ENCODE data around the gene ZMYND15. TPM values are rescaled to one million over a fixed set of nuclear protein-coding genes. Genes with fewer than 3 reads are reported as not detected.

The ZMYND15 gene
- total RNA-seq, 2 experiments from 2014 or later = 0.10 TPM; not detected in 1

- no peaks in the 10 kb centered on the region for H3K9me3 Mint-ChIP-seq
- no peaks in the 10 kb centered on the region for H3K36me3 Mint-ChIP-seq (ENCODE audit: low read depth)
- peaks cover 34% of the 10 kb centered on the region for H3K27me3 Mint-ChIP-seq
- H3K4me1 Mint-ChIP-seq = peaks cover 17% of the 10 kb centered on the region
- no peak overlapping the region for H3K27ac Mint-ChIP-seq
- DNase-seq = no peak
- ChIA-PET CTCF (no interaction called here), POLR2A (no interaction called here)
- no peak overlapping the region for H3K4me3 Mint-ChIP-seq
Measured at GRCh38 chr17:4751932-4752331, 12.3 kb downstream of the ZMYND15 start.

DNA sequence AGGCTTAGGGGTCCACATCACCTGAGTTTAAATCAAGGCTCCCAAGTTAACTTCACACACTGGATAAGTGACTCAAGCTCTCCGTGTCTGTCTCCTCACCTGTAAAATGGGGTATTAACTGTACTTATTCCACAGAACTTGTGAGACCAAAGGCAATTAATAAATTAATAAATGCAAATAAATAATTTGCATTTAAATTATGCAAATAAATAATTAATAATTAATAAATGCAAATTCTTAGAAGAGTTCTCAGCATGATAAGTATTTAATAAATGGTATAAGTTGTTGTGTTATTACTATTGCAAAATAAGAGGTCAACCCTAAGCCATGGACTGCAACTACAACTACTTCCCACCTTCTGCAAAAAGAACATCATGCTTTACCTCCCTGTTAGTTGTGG, 13.8 kb downstream of the ZMYND15 start:
- no peak for DNase-seq
- Mint-ChIP-seq H3K27ac (no peak overlapping the region), H3K4me3 (no peak overlapping the region), H3K36me3 (ENCODE audit: low read depth) (no peaks in the 10 kb centered on the region), H3K27me3 (peaks cover 39% of the 10 kb centered on the region), H3K4me1 (peaks cover 6% of the 10 kb centered on the region), H3K9me3 (no peaks in the 10 kb centered on the region)
- CTCF ChIA-PET = no interaction called here
- POLR2A ChIA-PET = no interaction called here

GRCh38 chr17:4759776-4760236, 20.2 kb downstream of the ZMYND15 start:
- ChIA-PET CTCF (no interaction called here), POLR2A (no interaction called here)
- DNase-seq = no peak
- Mint-ChIP-seq H3K4me1 (no peaks in the 10 kb centered on the region), H3K36me3 (ENCODE audit: low read depth) (no peaks in the 10 kb centered on the region), H3K4me3 (no peak overlapping the region), H3K9me3 (no peaks in the 10 kb centered on the region), H3K27me3 (peaks cover 29% of the 10 kb centered on the region), H3K27ac (no peak overlapping the region)

- Mint-ChIP-seq H3K9me3 (no peaks in the 10 kb centered on the region), H3K36me3 (ENCODE audit: low read depth) (no peaks in the 10 kb centered on the region), H3K4me3 (no peak overlapping the region), H3K4me1 (peaks cover 2% of the 10 kb centered on the region), H3K27ac (no peak overlapping the region), H3K27me3 (peaks cover 22% of the 10 kb centered on the region)
- no peak for DNase-seq
- ChIA-PET POLR2A (no interaction called here), CTCF (no interaction called here)
Measured at GRCh38 chr17:4764595-4764994, 25.0 kb downstream of the ZMYND15 start.

GRCh38 chr17:4766201-4766600, 26.6 kb downstream of the ZMYND15 start:
- CTCF ChIA-PET = no interaction called here
- H3K27me3 Mint-ChIP-seq = peaks cover 16% of the 10 kb centered on the region
- no peaks in the 10 kb centered on the region for H3K36me3 Mint-ChIP-seq (ENCODE audit: low read depth)
- peaks cover 12% of the 10 kb centered on the region for H3K4me1 Mint-ChIP-seq
- H3K27ac Mint-ChIP-seq = no peak overlapping the region
- POLR2A ChIA-PET = no interaction called here
- no peak for DNase-seq
- no peaks in the 10 kb centered on the region for H3K9me3 Mint-ChIP-seq
- no peak overlapping the region for H3K4me3 Mint-ChIP-seq

DNA sequence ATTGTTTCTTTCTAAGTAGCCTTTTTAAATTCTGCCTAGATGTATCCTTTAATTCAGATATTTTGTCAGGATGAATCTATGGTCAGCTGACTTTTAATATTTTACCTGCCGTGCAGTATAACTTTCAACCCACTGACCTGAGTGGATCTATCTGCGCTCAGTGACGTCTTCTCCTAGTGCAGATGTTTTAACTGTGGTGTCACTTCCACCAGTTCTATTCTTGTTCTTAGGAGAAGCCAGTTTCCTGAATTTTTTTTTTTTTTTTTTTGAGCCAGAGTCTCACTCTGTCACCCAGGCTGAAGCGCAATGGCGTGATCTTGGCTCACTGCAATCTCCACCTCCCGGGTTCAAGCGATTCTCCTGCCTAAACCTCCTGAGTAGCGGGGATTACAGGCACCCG, 27.1 kb downstream of the ZMYND15 start:
- H3K4me3 Mint-ChIP-seq = no peak overlapping the region
- DNase-seq = no peak
- CTCF ChIA-PET = no interaction called here
- POLR2A ChIA-PET = no interaction called here
- no peak overlapping the region for H3K27ac Mint-ChIP-seq
- H3K9me3 Mint-ChIP-seq = no peaks in the 10 kb centered on the region
- peaks cover 16% of the 10 kb centered on the region for H3K27me3 Mint-ChIP-seq
- peaks cover 17% of the 10 kb centered on the region for H3K4me1 Mint-ChIP-seq
- no peaks in the 10 kb centered on the region for H3K36me3 Mint-ChIP-seq (ENCODE audit: low read depth)

DNA sequence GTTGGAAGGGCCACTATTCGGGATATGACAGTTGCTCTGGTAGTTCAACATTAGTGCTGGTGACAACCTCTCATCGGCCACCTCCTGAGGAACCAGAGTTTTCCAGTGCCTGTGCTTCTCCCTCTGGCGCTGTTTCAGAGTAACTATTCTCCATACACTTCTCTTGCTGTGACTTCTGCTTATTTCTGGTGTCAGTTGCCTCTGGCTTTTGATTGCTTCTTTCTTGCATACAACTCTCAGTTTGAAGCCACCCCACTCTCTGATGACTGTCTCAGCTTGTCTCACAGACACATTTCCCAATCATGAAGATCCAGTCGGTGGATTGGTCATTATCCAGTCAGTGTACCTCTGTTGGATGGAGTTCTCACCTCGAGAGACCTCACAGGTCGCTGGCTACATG, 28.7 kb downstream of the ZMYND15 start:
- peaks cover 19% of the 10 kb centered on the region for H3K27me3 Mint-ChIP-seq
- H3K4me1 Mint-ChIP-seq = peaks cover 26% of the 10 kb centered on the region
- no peak for DNase-seq
- no peaks in the 10 kb centered on the region for H3K9me3 Mint-ChIP-seq
- no peak overlapping the region for H3K27ac Mint-ChIP-seq
- ChIA-PET CTCF (no interaction called here), POLR2A (no interaction called here)
- no peak overlapping the region for H3K4me3 Mint-ChIP-seq
- no peaks in the 10 kb centered on the region for H3K36me3 Mint-ChIP-seq (ENCODE audit: low read depth)

- Mint-ChIP-seq H3K9me3 (no peaks in the 10 kb centered on the region), H3K4me1 (peaks cover 28% of the 10 kb centered on the region), H3K27ac (no peak overlapping the region), H3K27me3 (peaks cover 20% of the 10 kb centered on the region), H3K36me3 (ENCODE audit: low read depth) (no peaks in the 10 kb centered on the region), H3K4me3 (no peak overlapping the region)
- CTCF ChIA-PET = interaction anchor here (0.7 kb wide), 1 partner anchor 114 kb away, joined by 4 read pairs; no protein-coding TSS in a partner anchor
- POLR2A ChIA-PET = no interaction called here
- DNase-seq = no peak
Measured at GRCh38 chr17:4769628-4770027, 30.0 kb downstream of the ZMYND15 start.

GRCh38 chr17:4771519-4772234, 32.0 kb downstream of the ZMYND15 start, which contains the start of gene TM4SF5:
Gene TM4SF5, plus strand, starts transcription at chr17:4771886. Its CDS starts 37 bp downstream, at chr17:4771923.
- Mint-ChIP-seq H3K27me3 (peaks cover 22% of the 10 kb centered on the region), H3K9me3 (no peaks in the 10 kb centered on the region), H3K4me3 (no peak within 1 kb of the TSS), H3K27ac (peak within 1 kb of the TSS; percentile 38), H3K36me3 (ENCODE audit: low read depth) (no peaks in the 10 kb centered on the region), H3K4me1 (peaks cover 28% of the 10 kb centered on the region)
- POLR2A ChIA-PET = interaction anchor here (0.8 to 2.0 kb wide), 3 partner anchors 15 to 62 kb away, joined by 3 to 9 read pairs (median 6); partner anchors contain the start of genes ARRB2 and VMO1
- CTCF ChIA-PET = interaction anchor here (0.8 to 2.3 kb wide), 4 partner anchors 16 to 61 kb away, joined by 3 to 18 read pairs (median 4); partner anchors contain the start of genes ARRB2 and GLTPD2
- peak; percentile 72 for DNase-seq

DNA sequence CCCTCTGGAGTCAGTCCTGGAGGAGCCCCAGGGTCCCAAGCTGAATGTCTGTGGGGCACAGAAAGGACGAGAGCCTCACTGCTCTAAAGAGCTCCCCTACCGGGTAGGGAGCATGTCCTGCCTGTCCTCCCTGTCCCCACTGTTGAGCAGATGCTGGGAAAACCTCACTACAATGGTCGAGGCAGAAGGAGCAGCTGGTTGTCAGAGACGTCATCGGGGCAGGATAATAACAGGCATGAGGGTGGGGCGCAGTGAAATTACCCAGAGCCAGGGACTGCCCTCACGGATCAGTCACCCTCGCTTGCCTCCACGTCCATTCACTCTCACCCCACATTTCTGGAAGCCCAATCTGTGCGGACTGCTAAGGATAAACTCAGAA, 32.6 kb downstream of the ZMYND15 start:
- Mint-ChIP-seq H3K4me3 (no peak overlapping the region), H3K9me3 (no peaks in the 10 kb centered on the region), H3K36me3 (ENCODE audit: low read depth) (no peaks in the 10 kb centered on the region), H3K27me3 (peaks cover 22% of the 10 kb centered on the region), H3K4me1 (peaks cover 28% of the 10 kb centered on the region), H3K27ac (no peak overlapping the region)
- ChIA-PET POLR2A (interaction anchor here (0.8 to 2.0 kb wide), 3 partner anchors 14 to 62 kb away, joined by 3 to 9 read pairs (median 6); partner anchors contain the start of genes ARRB2 and VMO1), CTCF (interaction anchor here (2.3 kb wide), 1 partner anchor 18 kb away, joined by 18 read pairs; the partner anchor contains the start of gene GLTPD2)
- DNase-seq = no peak

- POLR2A ChIA-PET = interaction anchor here (0.9 kb wide), 1 partner anchor 30 kb away, joined by 3 read pairs; no protein-coding TSS in a partner anchor
- no peak for DNase-seq
- Mint-ChIP-seq H3K4me3 (no peak overlapping the region), H3K9me3 (no peaks in the 10 kb centered on the region), H3K27ac (no peak overlapping the region), H3K36me3 (ENCODE audit: low read depth) (no peaks in the 10 kb centered on the region), H3K27me3 (peaks cover 42% of the 10 kb centered on the region), H3K4me1 (peaks cover 5% of the 10 kb centered on the region)
- CTCF ChIA-PET = interaction anchor here (0.8 to 2.1 kb wide), 2 partner anchors 9 to 12 kb away, joined by 5 to 7 read pairs; no protein-coding TSS in a partner anchor
Measured at GRCh38 chr17:4777969-4778760, 38.5 kb downstream of the ZMYND15 start.

DNA sequence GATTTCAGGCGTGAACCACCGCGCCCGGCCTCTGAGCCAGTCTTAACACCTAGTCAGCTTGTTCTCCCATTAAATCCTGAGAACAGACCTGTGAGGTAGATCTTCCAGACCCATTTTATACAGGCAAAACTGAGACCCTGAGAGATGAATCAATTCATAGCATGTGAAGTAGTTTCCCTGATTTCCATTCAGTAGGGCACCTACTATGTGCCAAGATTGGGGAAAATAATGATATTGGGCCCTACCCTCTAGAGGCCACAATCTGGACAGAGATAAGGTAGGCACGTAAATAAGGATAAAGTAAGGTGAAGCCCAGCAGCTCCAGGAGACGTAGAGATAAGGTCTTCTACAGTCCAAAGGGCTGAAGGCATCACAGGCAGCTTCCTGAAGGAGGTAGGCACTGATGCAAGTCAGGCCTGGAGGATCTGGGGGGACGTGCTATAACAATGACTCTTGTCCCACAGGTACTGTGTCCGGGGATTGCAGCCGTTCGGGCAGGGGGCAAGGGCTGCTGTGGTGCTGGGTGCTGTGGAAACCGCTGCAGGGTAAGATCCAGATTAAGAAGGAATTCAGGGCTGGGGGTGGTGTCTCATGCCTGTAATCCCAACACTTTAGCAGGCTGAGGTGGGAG, 40.8 kb downstream of the ZMYND15 start:
- no peak for DNase-seq
- no peaks in the 10 kb centered on the region for H3K36me3 Mint-ChIP-seq (ENCODE audit: low read depth)
- no peak overlapping the region for H3K27ac Mint-ChIP-seq
- peaks cover 50% of the 10 kb centered on the region for H3K27me3 Mint-ChIP-seq
- H3K4me3 Mint-ChIP-seq = no peak overlapping the region
- H3K4me1 Mint-ChIP-seq = peaks cover 8% of the 10 kb centered on the region
- CTCF ChIA-PET = interaction anchor here (2.1 to 3.6 kb wide), 2 partner anchors 7 to 9 kb away, joined by 7 to 17 read pairs; partner anchors contain the start of gene GLTPD2
- H3K9me3 Mint-ChIP-seq = no peaks in the 10 kb centered on the region
- POLR2A ChIA-PET = interaction anchor here (1.6 kb wide), 1 partner anchor 10 kb away, joined by 3 read pairs; no protein-coding TSS in a partner anchor

All from activated CD4-positive, alpha-beta memory T cell treated with anti-CD3 and anti-CD28 coated beads, Interleukin-2, amount 10 ng/mL, durations not matched to agents 7 days and 5 days (primary cell).